Measurements from ENCODE around the gene USP9X. TPM values are rescaled to one million over a fixed set of nuclear protein-coding genes. Genes with fewer than 3 reads are reported as not detected.
"Not testable (repeated sequence)": the region's sequence is repeated elsewhere in the genome, so short reads cannot be mapped to it uniquely, and the experiment has no call there.

Gene USP9X
- total RNA-seq, 2 experiments from 2014 or later = 38.0 to 58.5 TPM

DNA sequence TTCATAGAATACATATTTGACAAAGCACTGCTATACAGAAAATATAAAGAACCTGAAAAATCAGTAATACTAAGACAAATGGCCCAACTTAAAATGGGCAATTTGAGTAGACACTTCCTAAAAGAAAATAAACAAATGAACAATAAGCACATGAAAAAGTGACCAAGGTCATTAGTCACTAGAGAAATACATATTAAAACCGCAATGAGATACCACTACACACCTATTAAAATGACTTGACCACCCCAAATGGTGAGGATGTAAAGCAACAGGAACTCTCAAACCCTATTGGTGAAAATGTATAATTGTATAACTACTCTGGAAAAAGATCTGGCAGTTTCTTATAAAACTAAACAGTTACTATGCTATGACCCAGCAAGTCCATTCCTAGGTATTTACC lies 34.0 kb upstream of the USP9X start:
- ChIA-PET CTCF (ENCODE audit: unreplicated experiment) (no interaction called here), POLR2A (no interaction called here)
- intact Hi-C loops (cut with micrococcal nuclease; ENCODE audit: unreplicated experiment) = no loop called here
- Histone ChIP-seq H4K20me1 (ENCODE audit: insufficient read depth, low read length) (no peaks in the 10 kb centered on the region), H3K4me2 (ENCODE audit: low read length) (no peak overlapping the region), H3K79me2 (ENCODE audit: insufficient read depth, low read depth, low read length) (no peaks in the 10 kb centered on the region), H3K36me3 (ENCODE audit: insufficient read depth, low read length) (no peaks in the 10 kb centered on the region), H3K9me3 (ENCODE audit: low read length) (no peaks in the 10 kb centered on the region), H3K27ac (ENCODE audit: low read depth, low read length, poor library complexity, severe bottlenecking) (no peak overlapping the region), H3K9me2 (ENCODE audit: insufficient read depth, low read length) (no peaks in the 10 kb centered on the region), H3K4me3 (ENCODE audit: low read depth, low read length, poor library complexity, severe bottlenecking) (no peak overlapping the region), H3K4me1 (ENCODE audit: insufficient read depth, low read length, poor library complexity, severe bottlenecking) (no peaks in the 10 kb centered on the region), H2AFZ (ENCODE audit: low read length) (no peak overlapping the region)
- no peak for DNase-seq (ENCODE audit: low spot score)
- BruUV-seq (replicated peaks) = no TSS peak
- TF ChIP-seq, protein P1, sequence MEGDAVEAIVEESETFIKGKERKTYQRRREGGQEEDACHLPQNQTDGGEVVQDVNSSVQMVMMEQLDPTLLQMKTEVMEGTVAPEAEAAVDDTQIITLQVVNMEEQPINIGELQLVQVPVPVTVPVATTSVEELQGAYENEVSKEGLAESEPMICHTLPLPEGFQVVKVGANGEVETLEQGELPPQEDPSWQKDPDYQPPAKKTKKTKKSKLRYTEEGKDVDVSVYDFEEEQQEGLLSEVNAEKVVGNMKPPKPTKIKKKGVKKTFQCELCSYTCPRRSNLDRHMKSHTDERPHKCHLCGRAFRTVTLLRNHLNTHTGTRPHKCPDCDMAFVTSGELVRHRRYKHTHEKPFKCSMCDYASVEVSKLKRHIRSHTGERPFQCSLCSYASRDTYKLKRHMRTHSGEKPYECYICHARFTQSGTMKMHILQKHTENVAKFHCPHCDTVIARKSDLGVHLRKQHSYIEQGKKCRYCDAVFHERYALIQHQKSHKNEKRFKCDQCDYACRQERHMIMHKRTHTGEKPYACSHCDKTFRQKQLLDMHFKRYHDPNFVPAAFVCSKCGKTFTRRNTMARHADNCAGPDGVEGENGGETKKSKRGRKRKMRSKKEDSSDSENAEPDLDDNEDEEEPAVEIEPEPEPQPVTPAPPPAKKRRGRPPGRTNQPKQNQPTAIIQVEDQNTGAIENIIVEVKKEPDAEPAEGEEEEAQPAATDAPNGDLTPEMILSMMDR (conservative IDR thresholded peaks at IDR 0.05; ENCODE audit: low read length) = no peak
- TF ChIP-seq EZH2phosphoT487 (IDR thresholded peaks at IDR 0.05; ENCODE audit: borderline replicate concordance, low read depth, low read length) = no peak

DNA sequence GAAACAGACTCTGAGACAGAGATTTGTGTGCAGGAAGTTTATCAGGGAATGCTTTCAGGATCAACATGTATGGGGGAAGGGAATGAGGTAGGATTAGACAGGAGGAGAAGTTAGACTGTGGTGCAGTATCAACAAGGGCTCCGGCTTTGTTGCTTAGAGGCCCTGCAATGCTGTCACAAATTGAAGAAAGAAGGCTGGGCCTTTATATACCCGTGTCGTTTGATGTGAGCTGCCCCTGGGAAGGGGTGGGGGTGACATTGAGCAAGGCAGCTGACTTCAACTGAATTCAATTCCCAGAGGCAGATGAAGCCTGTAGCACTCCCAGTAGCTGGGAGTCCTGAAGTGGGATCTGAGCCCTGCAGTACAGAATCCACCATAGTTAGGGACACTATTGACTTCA lies 29.5 kb upstream of the USP9X start:
- POLR2A ChIA-PET = no interaction called here
- CTCF ChIA-PET (ENCODE audit: unreplicated experiment) = no interaction called here
- intact Hi-C loops (cut with micrococcal nuclease; ENCODE audit: unreplicated experiment) = no loop called here

DNA sequence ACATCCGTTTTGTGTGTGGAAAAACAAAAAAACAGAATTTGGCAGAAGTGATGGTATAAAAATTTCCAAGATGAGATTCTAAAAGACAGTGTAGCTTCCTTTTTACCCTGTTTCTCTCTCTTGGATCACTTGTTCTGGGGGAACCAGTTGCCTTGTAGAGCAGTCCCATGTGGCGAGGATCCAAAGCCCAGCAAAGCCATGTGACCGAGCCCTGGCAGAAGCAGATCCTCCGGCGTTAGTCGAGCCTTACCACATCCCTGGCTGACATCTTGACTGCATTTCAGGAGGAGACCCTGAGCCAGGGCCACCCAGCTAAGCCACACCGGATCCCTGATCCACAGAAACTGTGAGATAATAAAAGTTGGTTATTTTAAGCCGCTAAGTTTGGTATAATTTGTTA lies 22.0 kb upstream of the USP9X start:
- H3K9me2 ChIP-seq (ENCODE audit: insufficient read depth, low read length); intact Hi-C loops (cut with micrococcal nuclease; ENCODE audit: unreplicated experiment); BruUV-seq (replicated peaks); H3K4me1 ChIP-seq (ENCODE audit: insufficient read depth, low read length, poor library complexity, severe bottlenecking); DNase-seq (ENCODE audit: low spot score); POLR2A ChIA-PET; H2AFZ ChIP-seq (ENCODE audit: low read length); H3K36me3 ChIP-seq (ENCODE audit: insufficient read depth, low read length); H3K9me3 ChIP-seq (ENCODE audit: low read length); H3K4me2 ChIP-seq (ENCODE audit: low read length); H3K27ac ChIP-seq (ENCODE audit: low read depth, low read length, poor library complexity, severe bottlenecking); CTCF ChIA-PET (ENCODE audit: unreplicated experiment); H3K79me2 ChIP-seq (ENCODE audit: insufficient read depth, low read depth, low read length); H4K20me1 ChIP-seq (ENCODE audit: insufficient read depth, low read length); H3K4me3 ChIP-seq (ENCODE audit: low read depth, low read length, poor library complexity, severe bottlenecking): not testable (repeated sequence)

More for the DNA sequence above, 29.5 kb upstream of the USP9X start:
- Histone ChIP-seq H4K20me1 (ENCODE audit: insufficient read depth, low read length) (no peaks in the 10 kb centered on the region), H3K4me2 (ENCODE audit: low read length) (no peak overlapping the region), H3K9me2 (ENCODE audit: insufficient read depth, low read length) (no peaks in the 10 kb centered on the region), H3K4me3 (ENCODE audit: low read depth, low read length, poor library complexity, severe bottlenecking) (no peak overlapping the region), H3K27ac (ENCODE audit: low read depth, low read length, poor library complexity, severe bottlenecking) (no peak overlapping the region), H3K9me3 (ENCODE audit: low read length) (no peaks in the 10 kb centered on the region), H3K36me3 (ENCODE audit: insufficient read depth, low read length) (no peaks in the 10 kb centered on the region), H2AFZ (ENCODE audit: low read length) (no peak overlapping the region), H3K4me1 (ENCODE audit: insufficient read depth, low read length, poor library complexity, severe bottlenecking) (no peaks in the 10 kb centered on the region), H3K79me2 (ENCODE audit: insufficient read depth, low read depth, low read length) (no peaks in the 10 kb centered on the region)
- DNase-seq (ENCODE audit: low spot score) = no peak
- no TSS peak for BruUV-seq (replicated peaks)
- TF ChIP-seq EZH2phosphoT487 (IDR thresholded peaks at IDR 0.05; ENCODE audit: borderline replicate concordance, low read depth, low read length) = no peak
- TF ChIP-seq, protein P1 (conservative IDR thresholded peaks at IDR 0.05; ENCODE audit: low read length) = no peak
